GM21423 (cell line): Measurements from ENCODE around the gene FBXO17.
"Not testable (repeated sequence)": the region's sequence is repeated elsewhere in the genome, so short reads cannot be mapped to it uniquely, and the experiment has no call there.

Experiments
- ATAC-seq: cut with Tn5 transposase; IDR thresholded peaks from one replicate; pipeline ENCODE4 v1.9.1; 2021; ENCODE audit warnings: mild to moderate bottlenecking, moderate library complexity; ENCODE audit not compliant: unreplicated experiment

Gene FBXO17

GRCh38 chr19:38945562-38946228 lies 29.8 kb downstream of the FBXO17 start:
- ATAC-seq: no peak

GRCh38 chr19:38944981-38945506 lies 30.5 kb downstream of the FBXO17 start:
- ATAC-seq: no peak

- ATAC-seq: no peak
Measured at GRCh38 chr19:38942471-38943181, 32.9 kb downstream of the FBXO17 start.

GRCh38 chr19:38941979-38942378 lies 33.6 kb downstream of the FBXO17 start:
- ATAC-seq: no peak

GRCh38 chr19:38941466-38941865 lies 34.1 kb downstream of the FBXO17 start:
- not testable (repeated sequence) for ATAC-seq

GRCh38 chr19:38939957-38940356 lies 35.6 kb downstream of the FBXO17 start:
- no peak for ATAC-seq

- ATAC-seq: no peak
Measured at GRCh38 chr19:38933544-38933943, 42.0 kb downstream of the FBXO17 start.

- ATAC-seq: no peak
Measured at GRCh38 chr19:38932425-38933179, 42.9 kb downstream of the FBXO17 start.

GRCh38 chr19:38931521-38931793 lies 44.1 kb downstream of the FBXO17 start:
- ATAC-seq: no peak

- peak; percentile 92 for ATAC-seq
Measured at GRCh38 chr19:38930776-38931520, 44.6 kb downstream of the FBXO17 start, which contains the start of gene MRPS12. Gene MRPS12, plus strand, starts transcription at chr19:38930944. Its CDS starts 351 bp downstream, at chr19:38931295.

GRCh38 chr19:38929929-38930775 lies 45.4 kb downstream of the FBXO17 start, which contains the start of gene SARS2:
Gene SARS2, minus strand, starts transcription at chr19:38930763. Its CDS starts 27 bp downstream, at chr19:38930736.
- ATAC-seq: peak; percentile 70

- no peak for ATAC-seq
Measured at GRCh38 chr19:38928391-38929001, 47.0 kb downstream of the FBXO17 start.

GRCh38 chr19:38924388-38924787 lies 51.2 kb downstream of the FBXO17 start:
- no peak for ATAC-seq

GRCh38 chr19:38922482-38922881 lies 53.1 kb downstream of the FBXO17 start:
- ATAC-seq: no peak

GRCh38 chr19:38921420-38922274 lies 53.9 kb downstream of the FBXO17 start:
- no peak for ATAC-seq

- no peak for ATAC-seq
Measured at GRCh38 chr19:38920602-38921419, 54.7 kb downstream of the FBXO17 start.

- ATAC-seq: no peak
Measured at GRCh38 chr19:38919837-38920601, 55.5 kb downstream of the FBXO17 start.
